SU-DHL-6 (cell line): ENCODE results near the gene JMJD7.

Experiments used
- EZH2phosphoT487 ChIP-seq: fragments of 200-600 bp; sonication (generic), shearing (Covaris generic); conservative IDR thresholded peaks from 2 replicates; pipeline ENCODE4 v1.6.1; 2018; ENCODE audit warnings: mild to moderate bottlenecking, antibody characterized with exemption, low read length, moderate library complexity, mixed read lengths
- TF ChIP-seq, protein P1 (sequence below): fragments of 200-600 bp; sonication (generic); IDR thresholded peaks from one replicate; pipeline ENCODE4 v1.5.1; 2017; ENCODE audit warnings: antibody characterized with exemption, mild to moderate bottlenecking, low read length, moderate library complexity; ENCODE audit not compliant: insufficient read depth, poor library complexity, severe bottlenecking

DNA sequence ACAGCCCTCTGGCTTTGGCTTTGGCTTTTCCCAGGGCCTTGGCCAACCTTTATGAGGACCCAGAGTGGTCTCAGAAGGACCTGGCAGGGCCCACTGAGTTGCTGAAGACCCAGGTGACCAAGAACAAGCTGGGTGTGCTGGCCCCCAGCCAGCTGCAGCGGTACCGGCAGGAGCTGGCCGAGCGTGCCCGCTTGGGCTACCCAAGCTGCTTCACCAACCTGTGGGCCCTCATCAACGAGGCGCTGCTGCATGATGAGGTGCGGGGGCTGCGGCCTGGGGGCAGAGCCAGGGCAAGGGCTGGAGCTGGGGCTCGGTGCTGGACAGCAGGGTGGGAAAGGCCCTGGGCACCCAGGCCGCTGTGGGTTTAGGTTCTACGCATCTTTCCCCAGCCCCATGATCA is 16.9 kb downstream of the JMJD7 start:
- TF ChIP-seq, protein P1, sequence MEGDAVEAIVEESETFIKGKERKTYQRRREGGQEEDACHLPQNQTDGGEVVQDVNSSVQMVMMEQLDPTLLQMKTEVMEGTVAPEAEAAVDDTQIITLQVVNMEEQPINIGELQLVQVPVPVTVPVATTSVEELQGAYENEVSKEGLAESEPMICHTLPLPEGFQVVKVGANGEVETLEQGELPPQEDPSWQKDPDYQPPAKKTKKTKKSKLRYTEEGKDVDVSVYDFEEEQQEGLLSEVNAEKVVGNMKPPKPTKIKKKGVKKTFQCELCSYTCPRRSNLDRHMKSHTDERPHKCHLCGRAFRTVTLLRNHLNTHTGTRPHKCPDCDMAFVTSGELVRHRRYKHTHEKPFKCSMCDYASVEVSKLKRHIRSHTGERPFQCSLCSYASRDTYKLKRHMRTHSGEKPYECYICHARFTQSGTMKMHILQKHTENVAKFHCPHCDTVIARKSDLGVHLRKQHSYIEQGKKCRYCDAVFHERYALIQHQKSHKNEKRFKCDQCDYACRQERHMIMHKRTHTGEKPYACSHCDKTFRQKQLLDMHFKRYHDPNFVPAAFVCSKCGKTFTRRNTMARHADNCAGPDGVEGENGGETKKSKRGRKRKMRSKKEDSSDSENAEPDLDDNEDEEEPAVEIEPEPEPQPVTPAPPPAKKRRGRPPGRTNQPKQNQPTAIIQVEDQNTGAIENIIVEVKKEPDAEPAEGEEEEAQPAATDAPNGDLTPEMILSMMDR = no peak
- TF ChIP-seq EZH2phosphoT487 = no peak
